Measurements from ENCODE around the gene USP48.
"Not testable (repeated sequence)": the region's sequence is repeated elsewhere in the genome, so short reads cannot be mapped to it uniquely, and the experiment has no call there.

Gene USP48

GRCh38 chr1:21773585-21773984 lies 9.4 kb downstream of the USP48 start:
- peaks cover 98% of the 10 kb centered on the region for H3K79me2 ChIP-seq (ENCODE audit: insufficient read depth, low read length)
- H3K9ac ChIP-seq (ENCODE audit: low read length), result no peak overlapping the region
- H3K36me3 ChIP-seq (ENCODE audit: low read length), result no peaks in the 10 kb centered on the region
- no peaks in the 10 kb centered on the region for H3K9me2 ChIP-seq (replicated peaks; ENCODE audit: insufficient read depth, low read length)
- no peak overlapping the region for H3K27ac ChIP-seq (ENCODE audit: low read depth, low read length)
- TF ChIP-seq EZH2phosphoT487 (conservative IDR thresholded peaks at IDR 0.05; ENCODE audit: low read length) (no peak), CTCF (IDR thresholded peaks at IDR 0.05; ENCODE audit: insufficient read depth, low read length, poor library complexity, severe bottlenecking) (no peak)
- no peak overlapping the region for H3K4me3 ChIP-seq (ENCODE audit: insufficient read depth, low read length, poor library complexity, severe bottlenecking)
- H4K20me1 ChIP-seq (ENCODE audit: low read depth, low read length), result peaks cover 14% of the 10 kb centered on the region; the same call in 1 of the 2 replicates
- H3F3A ChIP-seq (ENCODE audit: insufficient read depth), result no peaks in the 10 kb centered on the region; the same call in 1 of the 2 replicates
- H3K27me3 ChIP-seq (ENCODE audit: low read length), result no peaks in the 10 kb centered on the region
- H2AFZ ChIP-seq (ENCODE audit: low read depth, low read length, severe bottlenecking), result no peak overlapping the region
- peak overlapping the region; percentile 15 for H3K4me2 ChIP-seq (ENCODE audit: low read depth, low read length, poor library complexity, severe bottlenecking)
- no peaks in the 10 kb centered on the region for H3K9me3 ChIP-seq (ENCODE audit: insufficient read depth, low read length)

GRCh38 chr1:21771672-21772071 lies 11.3 kb downstream of the USP48 start:
- not testable (repeated sequence) for H4K20me1 ChIP-seq (ENCODE audit: low read depth, low read length); H2AFZ ChIP-seq (ENCODE audit: low read depth, low read length, severe bottlenecking); H3K4me3 ChIP-seq (ENCODE audit: insufficient read depth, low read length, poor library complexity, severe bottlenecking); H3K36me3 ChIP-seq (ENCODE audit: low read length); H3K27me3 ChIP-seq (ENCODE audit: low read length); H3F3A ChIP-seq (ENCODE audit: insufficient read depth); H3K4me2 ChIP-seq (ENCODE audit: low read depth, low read length, poor library complexity, severe bottlenecking); H3K9me2 ChIP-seq (replicated peaks; ENCODE audit: insufficient read depth, low read length); H3K9me3 ChIP-seq (ENCODE audit: insufficient read depth, low read length); H3K9ac ChIP-seq (ENCODE audit: low read length); H3K27ac ChIP-seq (ENCODE audit: low read depth, low read length)
- H3K79me2 ChIP-seq (ENCODE audit: insufficient read depth, low read length), result peaks cover 98% of the 10 kb centered on the region

GRCh38 chr1:21770602-21771001 lies 12.3 kb downstream of the USP48 start:
- H3K9me3 ChIP-seq (ENCODE audit: insufficient read depth, low read length); H3K4me2 ChIP-seq (ENCODE audit: low read depth, low read length, poor library complexity, severe bottlenecking); H3K9me2 ChIP-seq (replicated peaks; ENCODE audit: insufficient read depth, low read length); H4K20me1 ChIP-seq (ENCODE audit: low read depth, low read length); H3K9ac ChIP-seq (ENCODE audit: low read length); H3K27me3 ChIP-seq (ENCODE audit: low read length); H2AFZ ChIP-seq (ENCODE audit: low read depth, low read length, severe bottlenecking); H3F3A ChIP-seq (ENCODE audit: insufficient read depth); H3K4me3 ChIP-seq (ENCODE audit: insufficient read depth, low read length, poor library complexity, severe bottlenecking); H3K27ac ChIP-seq (ENCODE audit: low read depth, low read length); H3K36me3 ChIP-seq (ENCODE audit: low read length): not testable (repeated sequence)
- H3K79me2 ChIP-seq (ENCODE audit: insufficient read depth, low read length), result peaks cover 98% of the 10 kb centered on the region

- H3K9ac ChIP-seq (ENCODE audit: low read length), result no peak overlapping the region
- H3K9me3 ChIP-seq (ENCODE audit: insufficient read depth, low read length), result no peaks in the 10 kb centered on the region
- no peak overlapping the region for H3K4me2 ChIP-seq (ENCODE audit: low read depth, low read length, poor library complexity, severe bottlenecking)
- no peak overlapping the region for H3K27ac ChIP-seq (ENCODE audit: low read depth, low read length)
- H3K36me3 ChIP-seq (ENCODE audit: low read length), result no peaks in the 10 kb centered on the region
- H4K20me1 ChIP-seq (ENCODE audit: low read depth, low read length), result peaks cover 10% of the 10 kb centered on the region; the same call in 1 of the 2 replicates
- H2AFZ ChIP-seq (ENCODE audit: low read depth, low read length, severe bottlenecking), result no peak overlapping the region
- H3K4me3 ChIP-seq (ENCODE audit: insufficient read depth, low read length, poor library complexity, severe bottlenecking), result no peak overlapping the region
- no peaks in the 10 kb centered on the region for H3K27me3 ChIP-seq (ENCODE audit: low read length)
- H3K9me2 ChIP-seq (replicated peaks; ENCODE audit: insufficient read depth, low read length), result no peaks in the 10 kb centered on the region
- no peak for TF ChIP-seq EZH2phosphoT487 (conservative IDR thresholded peaks at IDR 0.05; ENCODE audit: low read length)
- no peaks in the 10 kb centered on the region; the same call in 1 of the 2 replicates for H3F3A ChIP-seq (ENCODE audit: insufficient read depth)
- peaks cover 98% of the 10 kb centered on the region for H3K79me2 ChIP-seq (ENCODE audit: insufficient read depth, low read length)
These were observed 12.7 kb downstream of the USP48 start for GRCh38 chr1:21770201-21770600.

GRCh38 chr1:21767106-21767505 lies 15.8 kb downstream of the USP48 start:
- H3K79me2 ChIP-seq (ENCODE audit: insufficient read depth, low read length), result peaks cover 97% of the 10 kb centered on the region
- not testable (repeated sequence) for H2AFZ ChIP-seq (ENCODE audit: low read depth, low read length, severe bottlenecking); H3K9me3 ChIP-seq (ENCODE audit: insufficient read depth, low read length); H3K4me2 ChIP-seq (ENCODE audit: low read depth, low read length, poor library complexity, severe bottlenecking); H3K36me3 ChIP-seq (ENCODE audit: low read length); H3K27ac ChIP-seq (ENCODE audit: low read depth, low read length); H3K4me3 ChIP-seq (ENCODE audit: insufficient read depth, low read length, poor library complexity, severe bottlenecking); H3F3A ChIP-seq (ENCODE audit: insufficient read depth); H4K20me1 ChIP-seq (ENCODE audit: low read depth, low read length); H3K9me2 ChIP-seq (replicated peaks; ENCODE audit: insufficient read depth, low read length); H3K9ac ChIP-seq (ENCODE audit: low read length); H3K27me3 ChIP-seq (ENCODE audit: low read length)
